ENCODE data around the gene ZSWIM4.
A peak's percentile ranks its signal among the peaks of the same experiment; 100 is the strongest.

The ZSWIM4 gene

DNA sequence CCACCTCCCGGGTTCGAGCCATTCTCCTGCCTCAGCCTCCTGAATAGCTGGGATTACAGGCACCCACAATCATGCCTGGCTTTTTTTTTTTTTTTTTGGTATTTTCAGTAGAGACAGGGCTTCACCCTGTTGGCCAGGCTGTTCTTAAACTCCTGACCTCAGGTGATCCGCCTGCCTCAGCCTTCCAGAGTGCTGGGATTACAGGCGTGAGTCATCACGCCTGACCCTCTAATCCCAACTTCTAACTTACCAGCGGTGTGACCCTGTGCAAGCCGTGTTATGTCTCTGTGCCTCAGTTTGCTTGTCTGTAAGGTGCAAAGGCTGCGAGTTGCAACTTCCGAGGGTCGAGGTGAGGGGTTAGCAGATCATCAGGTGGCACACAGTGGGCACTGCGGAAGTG, 17.3 kb downstream of the ZSWIM4 start:
- DNase-seq (no peak), ATAC-seq (no peak)

- ATAC-seq (no peak), DNase-seq (no peak)
Observed at GRCh38 chr19:13813147-13813546, 17.9 kb downstream of the ZSWIM4 start.

GRCh38 chr19:13814550-13814949, 19.3 kb downstream of the ZSWIM4 start:
- ATAC-seq = no peak
- no peak for DNase-seq

- peak; percentile 28 for ATAC-seq
- DNase-seq = no peak
Observed at GRCh38 chr19:13817018-13817614, 21.9 kb downstream of the ZSWIM4 start.

DNA sequence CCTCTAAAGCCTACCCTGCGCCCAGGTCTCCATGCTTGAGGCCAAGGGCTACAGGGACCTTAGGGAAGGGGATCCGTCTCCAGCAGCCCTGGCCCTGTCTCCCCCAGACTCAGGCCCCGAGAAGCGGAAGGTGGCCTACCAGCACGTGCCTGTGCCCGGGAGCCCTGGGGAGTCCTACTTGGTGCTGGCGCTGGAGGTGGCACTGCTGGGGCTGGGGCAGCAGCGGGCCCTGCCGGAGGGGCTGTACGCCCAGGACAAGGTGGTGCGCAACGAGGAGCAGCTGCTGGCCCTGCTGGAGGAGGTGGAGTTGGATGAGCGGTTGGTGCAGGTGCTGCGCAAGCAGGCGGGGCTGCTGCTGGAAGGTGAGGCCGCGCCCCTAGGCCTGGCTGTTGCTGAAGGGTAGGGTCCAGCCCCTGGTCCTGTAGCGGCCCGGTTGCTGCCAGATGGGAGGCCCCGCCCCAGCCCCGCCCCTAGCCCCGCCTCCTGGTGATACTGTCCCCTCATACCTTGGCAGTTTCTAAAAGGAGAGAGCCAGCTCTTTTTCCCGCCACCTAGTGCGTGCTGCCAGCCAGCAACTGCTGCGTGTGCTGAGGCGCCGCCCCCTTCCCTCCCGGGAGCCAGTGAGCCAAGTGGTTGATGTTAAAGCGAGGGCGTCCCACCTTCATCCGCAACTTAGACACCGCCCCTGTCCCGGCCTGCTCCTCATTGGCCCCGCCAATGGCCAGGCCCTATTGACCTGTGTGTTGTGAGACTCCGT, 22.6 kb downstream of the ZSWIM4 start:
- DNase-seq = no peak

DNA sequence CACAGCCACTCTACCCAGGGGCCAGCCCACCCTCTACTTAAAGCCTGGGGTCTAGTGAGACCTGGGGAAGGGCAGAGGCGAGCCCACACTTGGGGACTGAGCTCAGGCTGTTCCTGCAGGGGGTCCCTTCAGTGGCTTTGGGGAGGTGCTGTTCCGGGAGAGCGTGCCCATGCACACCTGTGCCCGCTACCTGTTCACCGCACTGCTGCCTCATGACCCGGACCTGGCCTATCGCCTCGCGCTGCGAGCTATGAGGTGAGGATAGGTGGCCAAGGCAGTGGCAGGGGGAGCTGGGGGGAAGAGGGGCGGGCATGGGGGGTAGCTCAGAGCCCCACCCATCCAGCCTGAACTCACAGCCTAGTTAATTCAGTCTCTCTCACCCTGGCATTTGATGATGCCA, 24.0 kb downstream of the ZSWIM4 start:
- no peak for ATAC-seq
- no peak for DNase-seq

More for the DNA sequence above, 22.6 kb downstream of the ZSWIM4 start:
- no peak for ATAC-seq

DNA sequence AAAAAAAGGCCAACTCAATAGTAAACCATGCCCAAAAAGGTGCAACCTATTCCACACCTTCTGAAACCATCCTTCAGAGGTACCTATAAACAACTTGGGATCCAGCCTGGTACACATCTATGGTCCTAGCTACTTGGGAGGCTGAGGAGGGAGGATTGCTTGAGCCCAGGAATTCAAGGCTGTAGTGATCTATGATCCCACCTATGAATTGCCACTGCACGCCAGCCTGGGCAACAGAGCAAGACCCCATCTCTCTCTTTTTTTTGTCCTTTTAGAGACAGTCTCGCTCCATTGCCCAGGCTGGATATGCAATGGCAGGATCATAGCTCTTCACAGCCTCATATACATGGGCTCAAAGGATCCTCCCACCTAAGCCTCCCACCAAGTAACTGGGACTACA, 26.0 kb downstream of the ZSWIM4 start:
- ATAC-seq (no peak), DNase-seq (no peak)

- DNase-seq = no peak
- no peak for ATAC-seq
Observed at GRCh38 chr19:13823256-13823655, 28.0 kb downstream of the ZSWIM4 start.

- DNase-seq (no peak), ATAC-seq (no peak)
Observed at GRCh38 chr19:13823901-13824300, 28.7 kb downstream of the ZSWIM4 start.

- DNase-seq (no peak), ATAC-seq (no peak)
Observed at GRCh38 chr19:13824703-13825102, 29.5 kb downstream of the ZSWIM4 start.

DNA sequence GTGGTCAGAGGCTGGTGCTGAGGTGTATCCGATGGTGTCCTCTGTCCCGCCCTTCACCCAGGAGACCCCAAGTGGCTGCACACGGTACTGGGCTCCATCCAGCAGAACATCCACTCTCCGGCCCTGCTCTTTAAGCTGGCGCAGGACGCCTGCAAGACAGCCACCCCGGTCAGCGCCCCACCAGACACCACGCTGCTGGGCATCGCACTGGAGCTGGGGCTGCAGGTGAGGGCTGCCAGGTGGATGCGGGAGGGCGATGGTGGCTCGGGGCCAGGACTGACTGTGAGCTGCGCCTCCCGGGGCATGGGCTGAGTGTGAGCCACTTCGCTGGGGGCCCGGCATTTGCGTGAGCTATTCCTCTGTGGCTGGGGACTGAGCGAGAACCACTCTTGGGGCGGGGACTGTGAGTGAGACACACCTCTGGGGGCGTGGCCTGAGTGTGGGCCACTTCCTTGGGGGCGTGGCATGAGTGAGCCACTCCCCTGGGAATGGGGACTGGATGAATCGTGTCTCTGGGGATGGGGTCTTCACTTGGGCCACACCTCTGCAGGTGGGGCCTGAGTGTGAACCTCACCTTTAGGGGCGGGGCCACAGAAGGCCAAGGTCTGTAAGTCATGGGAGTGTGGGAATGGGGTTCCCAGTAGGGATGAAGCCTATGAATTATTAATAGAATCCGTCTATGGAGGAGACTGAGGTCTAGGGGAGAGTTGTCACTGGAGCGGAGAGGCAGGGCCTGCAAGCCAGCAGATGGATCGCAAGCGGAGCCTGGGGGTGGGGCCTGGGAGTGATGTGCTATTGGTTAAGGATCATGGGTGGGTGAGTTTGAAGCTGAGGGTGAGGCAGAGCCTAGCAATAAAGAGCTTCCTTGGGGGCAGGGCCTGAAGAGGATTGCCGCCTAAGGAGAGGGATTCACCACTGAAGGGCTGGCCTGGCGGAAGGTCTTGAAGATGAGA, 30.5 kb downstream of the ZSWIM4 start:
- no peak for DNase-seq

GRCh38 chr19:13826652-13827235, 31.5 kb downstream of the ZSWIM4 start:
- ATAC-seq = no peak
- DNase-seq = no peak

More for the DNA sequence above, 30.5 kb downstream of the ZSWIM4 start:
- ATAC-seq = peak; percentile 39

DNA sequence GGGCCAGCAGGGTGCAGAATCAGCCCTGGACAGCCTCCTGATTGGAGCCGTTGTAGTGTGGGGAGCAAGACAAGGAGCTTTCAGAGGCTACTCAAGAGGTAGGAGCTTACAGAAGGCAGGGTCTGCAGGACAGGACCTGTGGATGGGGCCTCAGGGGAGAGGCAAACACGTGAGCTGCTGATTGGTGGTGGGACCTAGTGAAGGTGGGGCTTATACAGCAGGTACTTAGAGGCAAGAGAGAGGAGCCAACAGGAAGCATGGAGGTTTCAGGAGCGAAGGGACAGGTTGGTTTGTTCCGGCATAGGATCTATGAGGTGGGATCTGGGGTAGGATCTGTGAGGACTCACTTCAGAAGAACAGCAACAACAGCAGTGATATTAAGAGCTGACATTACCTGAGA, 32.4 kb downstream of the ZSWIM4 start:
- ATAC-seq (no peak), DNase-seq (no peak)

- DNase-seq (no peak), ATAC-seq (no peak)
Observed at GRCh38 chr19:13830114-13830740, 35.0 kb downstream of the ZSWIM4 start.

DNA sequence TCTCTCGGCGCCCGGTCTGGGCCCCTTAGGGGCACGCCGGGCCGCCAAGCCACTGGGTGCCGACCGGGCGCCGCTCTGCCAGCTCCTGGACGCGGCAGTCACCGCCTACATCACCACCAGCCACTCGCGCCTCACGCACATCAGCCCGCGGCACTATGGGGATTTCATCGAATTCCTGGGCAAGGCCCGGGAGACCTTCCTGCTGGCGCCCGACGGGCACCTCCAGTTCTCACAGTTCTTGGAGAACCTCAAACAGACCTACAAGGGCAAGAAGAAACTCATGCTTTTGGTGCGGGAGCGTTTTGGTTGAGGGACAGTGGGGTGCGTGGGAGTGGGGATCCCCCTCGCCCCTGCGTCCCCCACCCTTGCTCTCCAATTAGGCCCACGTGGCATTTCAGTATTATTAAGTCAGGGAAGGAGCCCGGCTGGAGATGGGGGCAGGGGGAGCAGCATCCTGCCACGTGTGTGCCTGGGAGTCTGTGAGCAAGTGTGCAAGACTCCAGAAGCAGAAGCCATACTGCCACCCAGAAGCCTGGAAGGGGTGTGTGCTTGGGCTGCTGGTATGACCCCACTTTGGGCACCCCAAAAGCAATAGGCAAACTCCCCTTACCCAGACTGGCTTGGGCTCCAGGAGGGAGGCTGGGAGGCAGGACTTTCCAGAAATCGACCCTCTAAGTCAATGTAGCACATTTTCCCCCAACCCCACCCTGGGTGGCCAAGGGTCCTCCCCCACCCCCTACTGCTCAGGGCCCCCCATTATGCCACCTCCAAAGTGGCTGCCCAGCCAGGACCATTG, 35.7 kb downstream of the ZSWIM4 start:
- DNase-seq = no peak
- no peak for ATAC-seq

- ATAC-seq (no peak), DNase-seq (no peak)
Observed at GRCh38 chr19:13831537-13832467, 36.6 kb downstream of the ZSWIM4 start.

- ATAC-seq = peak; percentile 90
- peak; percentile 97 for DNase-seq
Observed at GRCh38 chr19:13833330-13834243, 38.3 kb downstream of the ZSWIM4 start.

DNA sequence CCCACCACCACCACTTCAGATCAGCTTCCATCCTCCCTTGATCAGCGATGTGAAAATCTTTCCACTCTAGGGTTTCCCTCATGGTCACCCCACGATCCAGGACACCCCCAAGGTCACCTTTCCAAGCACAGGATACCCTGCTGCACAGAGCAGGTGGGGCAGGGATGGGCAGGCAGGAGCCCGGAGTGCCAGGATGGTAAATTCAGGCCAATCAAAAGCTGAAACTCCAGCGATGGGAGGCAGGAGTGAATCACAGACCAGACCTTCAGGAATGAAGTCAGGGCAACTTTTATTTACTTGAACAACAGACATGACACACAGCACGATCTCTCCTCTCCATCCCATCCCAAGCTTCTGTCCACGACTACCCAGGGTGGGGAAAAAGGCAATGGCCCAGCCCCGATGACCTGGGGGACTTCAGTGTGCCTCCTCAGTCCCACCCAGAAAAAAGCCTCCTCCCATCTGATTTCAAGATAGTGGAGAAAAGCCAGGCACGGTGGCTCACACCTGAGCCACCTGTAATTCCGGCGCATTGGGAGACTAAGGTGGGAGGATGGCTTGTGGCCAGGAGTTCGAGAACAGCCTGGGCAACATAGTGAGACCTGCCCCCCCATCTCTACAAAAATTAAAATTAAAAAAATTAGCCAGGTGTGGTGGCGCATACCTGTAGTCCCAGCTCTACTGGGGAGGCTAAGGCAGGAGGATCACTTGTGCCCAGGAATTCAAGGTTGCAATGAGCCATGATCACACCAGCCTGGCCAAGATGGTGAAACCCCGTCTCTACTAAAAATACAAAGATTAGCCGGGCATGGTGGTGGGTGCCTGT, 39.2 kb downstream of the ZSWIM4 start:
- ATAC-seq = no peak
- DNase-seq = no peak

Data from stimulated activated naive CD8-positive, alpha-beta T cell treated with anti-CD3 and anti-CD28 coated beads, Interleukin-15, Interleukin-2, amounts not matched to agents 100 U/mL and 50 U/mL, for 24 hours (primary cell).